NCI-H774 (cell line): Measurements from ENCODE around the gene HOXD1.

Experiments
- DNase-seq: peaks from one replicate; lab custom pipeline; 2025; lab: John Stamatoyannopoulos, UW

Gene HOXD1

GRCh38 chr2:176152350-176153181, 35.9 kb upstream of the HOXD1 start:
- no peak for DNase-seq

GRCh38 chr2:176154576-176155252, 33.8 kb upstream of the HOXD1 start:
- no peak for DNase-seq

GRCh38 chr2:176155356-176156044, 33.0 kb upstream of the HOXD1 start:
- no peak for DNase-seq

- no peak for DNase-seq
These were observed 32.1 kb upstream of the HOXD1 start for GRCh38 chr2:176156301-176156806.

- DNase-seq: no peak
These were observed 31.5 kb upstream of the HOXD1 start, which contains the start of gene HOXD3 for GRCh38 chr2:176156807-176157498. Gene HOXD3, plus strand, starts transcription at chr2:176157307. Its CDS starts 11,808 bp downstream, at chr2:176169115.

- DNase-seq: no peak
These were observed 30.8 kb upstream of the HOXD1 start for GRCh38 chr2:176157499-176158185.

GRCh38 chr2:176158186-176158591, 30.3 kb upstream of the HOXD1 start:
- DNase-seq: no peak

- no peak for DNase-seq
These were observed 29.4 kb upstream of the HOXD1 start for GRCh38 chr2:176158855-176159662.

- DNase-seq: no peak
These were observed 28.7 kb upstream of the HOXD1 start for GRCh38 chr2:176159663-176160250.

- no peak for DNase-seq
These were observed 28.1 kb upstream of the HOXD1 start for GRCh38 chr2:176160251-176160985.

- no peak for DNase-seq
These were observed 27.3 kb upstream of the HOXD1 start for GRCh38 chr2:176160986-176161824.

- DNase-seq: no peak
These were observed 26.4 kb upstream of the HOXD1 start for GRCh38 chr2:176161825-176162626.

- DNase-seq: no peak
These were observed 25.4 kb upstream of the HOXD1 start for GRCh38 chr2:176162911-176163671.

- DNase-seq: no peak
These were observed 24.8 kb upstream of the HOXD1 start for GRCh38 chr2:176163672-176164056.

- DNase-seq: no peak
These were observed 24.3 kb upstream of the HOXD1 start for GRCh38 chr2:176164201-176164600.

- DNase-seq: no peak
These were observed 23.7 kb upstream of the HOXD1 start for GRCh38 chr2:176164611-176165369.
